Measurements from ENCODE around the gene CAMSAP2.
"Not testable (repeated sequence)": the region's sequence is repeated elsewhere in the genome, so short reads cannot be mapped to it uniquely, and the experiment has no call there.

CAMSAP2 gene

GRCh38 chr1:200786788-200787187, 48.1 kb downstream of the CAMSAP2 start:
- DNase-seq, result no peak

GRCh38 chr1:200787896-200788387, 49.2 kb downstream of the CAMSAP2 start:
- no peak for DNase-seq

- not testable (repeated sequence) for DNase-seq
Observed at GRCh38 chr1:200791012-200791411, 52.3 kb downstream of the CAMSAP2 start.

- no peak for DNase-seq
Observed at GRCh38 chr1:200793677-200794076, 55.0 kb downstream of the CAMSAP2 start.

GRCh38 chr1:200794506-200795065, 55.9 kb downstream of the CAMSAP2 start:
- DNase-seq, result no peak

GRCh38 chr1:200795156-200795555, 56.5 kb downstream of the CAMSAP2 start:
- DNase-seq, result no peak

GRCh38 chr1:200802042-200802441, 63.3 kb downstream of the CAMSAP2 start:
- no peak for DNase-seq

GRCh38 chr1:200802865-200803512, 64.3 kb downstream of the CAMSAP2 start:
- DNase-seq, result peak; percentile 82

GRCh38 chr1:200805719-200806118, 67.0 kb downstream of the CAMSAP2 start:
- no peak for DNase-seq

GRCh38 chr1:200808846-200809245, 70.2 kb downstream of the CAMSAP2 start:
- no peak for DNase-seq

GRCh38 chr1:200811704-200812103, 73.0 kb downstream of the CAMSAP2 start:
- no peak for DNase-seq

- DNase-seq, result not testable (repeated sequence)
Observed at GRCh38 chr1:200816624-200817224, 78.0 kb downstream of the CAMSAP2 start.

GRCh38 chr1:200818248-200818647, 79.6 kb downstream of the CAMSAP2 start:
- no peak for DNase-seq

- no peak for DNase-seq
Observed at GRCh38 chr1:200819726-200820125, 81.0 kb downstream of the CAMSAP2 start.

- DNase-seq, result no peak
Observed at GRCh38 chr1:200831091-200831490, 92.4 kb downstream of the CAMSAP2 start.

GRCh38 chr1:200834383-200834782, 95.7 kb downstream of the CAMSAP2 start:
- no peak for DNase-seq

- DNase-seq, result no peak
Observed at GRCh38 chr1:200836213-200836612, 97.5 kb downstream of the CAMSAP2 start.

GRCh38 chr1:200837931-200838571, 99.4 kb downstream of the CAMSAP2 start:
- peak; percentile 43 for DNase-seq

- DNase-seq, result no peak
Observed at GRCh38 chr1:200838676-200839445, 100.2 kb downstream of the CAMSAP2 start.

- no peak for DNase-seq
Observed at GRCh38 chr1:200845360-200845759, 106.7 kb downstream of the CAMSAP2 start.

- DNase-seq, result no peak
Observed at GRCh38 chr1:200846398-200846797, 107.7 kb downstream of the CAMSAP2 start.

- no peak for DNase-seq
Observed at GRCh38 chr1:200849430-200849829, 110.7 kb downstream of the CAMSAP2 start.

GRCh38 chr1:200850554-200850953, 111.9 kb downstream of the CAMSAP2 start:
- DNase-seq, result no peak
